ENCODE data around the gene YPEL1. TPM values are rescaled to one million over a fixed set of nuclear protein-coding genes. Genes with fewer than 3 reads are reported as not detected.

The YPEL1 gene
- total and polyA plus RNA-seq, 2 donors (not counting 1 experiment from before 2014, with no cell fraction given): 14.9 to 17.0 TPM

GRCh38 chr22:21703684-21704316 lies 31.8 kb downstream of the YPEL1 start:
- Histone ChIP-seq H3K27ac (ENCODE audit: low read length in 2 of 2) (no peak overlapping the region), H2AFZ (ENCODE audit: insufficient read depth, low read depth, low read length, poor library complexity, severe bottlenecking) (no peak overlapping the region), H3K9me3 (ENCODE audit: control extremely low read depth in 1 of 3, control insufficient read depth in 2 of 3, insufficient read depth in 1 of 3, low read length in 2 of 3) (no peaks in the 10 kb centered on the region), H4K20me1 (ENCODE audit: control insufficient read depth, insufficient read depth, low read length, poor library complexity, severe bottlenecking) (no peaks in the 10 kb centered on the region), H3K4me2 (replicated peaks; ENCODE audit: low read depth, low read length, poor library complexity, severe bottlenecking) (no peak overlapping the region), H3K36me3 (replicated peaks in 1 of 2; ENCODE audit: control extremely low read depth in 1 of 2, control insufficient read depth in 1 of 2, extremely low read depth in 1 of 2, insufficient read depth in 2 of 2, low read length in 1 of 2) (peaks cover 0 to 56% of the 10 kb centered on the region in 2 experiments), H3K4me3 (ENCODE audit: control extremely low read depth in 1 of 5, extremely low read depth in 1 of 5, insufficient read depth in 1 of 5, low read depth in 2 of 5, low read length in 4 of 5) (no peak overlapping the region), H3K27me3 (replicated peaks in 1 of 4; ENCODE audit: control extremely low read depth in 1 of 4, control insufficient read depth in 3 of 4, insufficient read depth in 4 of 4, low read length in 3 of 4) (no peaks in the 10 kb centered on the region), H3K4me1 (ENCODE audit: control insufficient read depth in 2 of 2, insufficient read depth in 2 of 2, low read length in 2 of 2) (no peaks in the 10 kb centered on the region), H3K79me2 (ENCODE audit: control insufficient read depth, insufficient read depth, low read length) (peaks cover 4% of the 10 kb centered on the region), H3K9ac (ENCODE audit: low read length) (no peak overlapping the region)
- 100% methylated on average over 15 of the region's 31 CpGs for WGBS (ENCODE audit: insufficient coverage)
- intact Hi-C loops (cut with micrococcal nuclease): no loop called here
- CTCF ChIA-PET: no interaction called here
- H3K27ac Mint-ChIP-seq: no peak overlapping the region
- ATAC-seq (ENCODE audit: low read depth) (no peak), DNase-seq (no peak)
- no peaks in the 10 kb centered on the region for H3K9me3 Mint-ChIP-seq (ENCODE audit: insufficient read depth)
- no peak overlapping the region for H3K4me3 Mint-ChIP-seq
- H3K4me1 Mint-ChIP-seq: no peaks in the 10 kb centered on the region
- POLR2A ChIA-PET: no interaction called here
- no peaks in the 10 kb centered on the region for H3K27me3 Mint-ChIP-seq
- TF ChIP-seq CTCF (IDR thresholded peaks at IDR 0.05) (no peak), EZH2 (IDR thresholded peaks at IDR 0.05; ENCODE audit: borderline replicate concordance, insufficient read depth, low read depth, low read length, poor library complexity, severe bottlenecking) (no peak)

- no peak for DNase-seq
- no peak overlapping the region for H3K27ac ChIP-seq (ENCODE audit: low read length in 2 of 2)
- intact Hi-C loops (cut with micrococcal nuclease): no loop called here
- TF ChIP-seq EZH2 (IDR thresholded peaks at IDR 0.05; ENCODE audit: borderline replicate concordance, insufficient read depth, low read depth, low read length, poor library complexity, severe bottlenecking) (no peak), CTCF (IDR thresholded peaks at IDR 0.05) (no peak)
- ATAC-seq (ENCODE audit: low read depth): no peak
- no peaks in the 10 kb centered on the region for H3K4me1 ChIP-seq (ENCODE audit: control insufficient read depth in 2 of 2, insufficient read depth in 2 of 2, low read length in 2 of 2)
- no peak overlapping the region for H3K4me2 ChIP-seq (replicated peaks; ENCODE audit: low read depth, low read length, poor library complexity, severe bottlenecking)
- no peaks in the 10 kb centered on the region for H3K9me3 Mint-ChIP-seq (ENCODE audit: insufficient read depth)
- ChIA-PET CTCF (no interaction called here), POLR2A (no interaction called here)
- H3K9me3 ChIP-seq (ENCODE audit: control extremely low read depth in 1 of 3, control insufficient read depth in 2 of 3, insufficient read depth in 1 of 3, low read length in 2 of 3): no peaks in the 10 kb centered on the region
- H3K36me3 ChIP-seq (replicated peaks in 1 of 2; ENCODE audit: control extremely low read depth in 1 of 2, control insufficient read depth in 1 of 2, extremely low read depth in 1 of 2, insufficient read depth in 2 of 2, low read length in 1 of 2): peaks cover 0 to 61% of the 10 kb centered on the region in 2 experiments
- H3K79me2 ChIP-seq (ENCODE audit: control insufficient read depth, insufficient read depth, low read length): peaks cover 2% of the 10 kb centered on the region
- no peaks in the 10 kb centered on the region for H3K27me3 ChIP-seq (replicated peaks in 1 of 4; ENCODE audit: control extremely low read depth in 1 of 4, control insufficient read depth in 3 of 4, insufficient read depth in 4 of 4, low read length in 3 of 4)
- no peak overlapping the region for H3K9ac ChIP-seq (ENCODE audit: low read length)
- WGBS (ENCODE audit: insufficient coverage): 96% methylated on average over 22 of the region's 30 CpGs
- no peaks in the 10 kb centered on the region for H3K4me1 Mint-ChIP-seq
- no peaks in the 10 kb centered on the region for H3K27me3 Mint-ChIP-seq
- H3K27ac Mint-ChIP-seq: no peak overlapping the region
- H2AFZ ChIP-seq (ENCODE audit: insufficient read depth, low read depth, low read length, poor library complexity, severe bottlenecking): no peak overlapping the region
- H4K20me1 ChIP-seq (ENCODE audit: control insufficient read depth, insufficient read depth, low read length, poor library complexity, severe bottlenecking): no peaks in the 10 kb centered on the region
- no peak overlapping the region for H3K4me3 Mint-ChIP-seq
- H3K4me3 ChIP-seq (ENCODE audit: control extremely low read depth in 1 of 5, extremely low read depth in 1 of 5, insufficient read depth in 1 of 5, low read depth in 2 of 5, low read length in 4 of 5): no peak overlapping the region
Measured at GRCh38 chr22:21702700-21703683, 32.6 kb downstream of the YPEL1 start.

Measured in B cell (primary cell).